Endodermal cell (in vitro differentiated cells): Measurements from ENCODE around the gene SMS. TPM values are rescaled to one million over a fixed set of nuclear protein-coding genes. Genes with fewer than 3 reads are reported as not detected.

Source experiments
- DNase-seq: peaks from one replicate; pipeline ENCODE4 v3.0.0-alpha.2; 2017
- H3K27ac ChIP-seq: 2 replicates; pipeline ENCODE4 v1.5.1; 2013; ENCODE audit warnings: mild to moderate bottlenecking, low read depth, low read length, moderate library complexity
- H3K27me3 ChIP-seq: 2 replicates; pipeline ENCODE4 v1.6.1; 2013; ENCODE audit warnings: mild to moderate bottlenecking, low read length, moderate library complexity; ENCODE audit not compliant: insufficient read depth, control insufficient read depth, poor library complexity, severe bottlenecking
- H3K36me3 ChIP-seq: 2 replicates; pipeline ENCODE4 v1.7.0; 2013; ENCODE audit warnings: mild to moderate bottlenecking, low read length, moderate library complexity; ENCODE audit not compliant: control insufficient read depth, insufficient read depth
- H3K4me1 ChIP-seq: one replicate; pipeline ENCODE4 v1.7.0; 2013; ENCODE audit warnings: low read length; ENCODE audit not compliant: control insufficient read depth, insufficient read depth
- H3K4me3 ChIP-seq: 2 replicates; pipeline ENCODE4 v1.5.1; 2013; ENCODE audit warnings: mild to moderate bottlenecking, low read length, moderate library complexity
- H3K9ac ChIP-seq: 2 replicates; pipeline ENCODE4 v1.6.1; 2013; ENCODE audit warnings: mild to moderate bottlenecking, low read length, moderate library complexity; ENCODE audit not compliant: poor library complexity, severe bottlenecking; ENCODE audit errors: extremely low read depth
- H3K9me3 ChIP-seq: 2 replicates; pipeline ENCODE4 v1.6.1; 2013; ENCODE audit warnings: mild to moderate bottlenecking, low read length, moderate library complexity; ENCODE audit not compliant: control insufficient read depth
- H3K27ac Mint-ChIP-seq: 2 replicates; pipeline ENCODE4 v1.8.0; 2020; ENCODE audit warnings: mixed read lengths
- H3K27me3 Mint-ChIP-seq: 2 replicates; pipeline ENCODE4 v1.8.0; 2021; ENCODE audit warnings: mild to moderate bottlenecking, mixed read lengths; ENCODE audit not compliant: insufficient read depth
- H3K36me3 Mint-ChIP-seq: 2 replicates; pipeline ENCODE4 v1.8.0; 2020; ENCODE audit warnings: low read depth, mixed read lengths
- H3K4me1 Mint-ChIP-seq: 2 replicates; pipeline ENCODE4 v1.8.0; 2020; ENCODE audit warnings: mixed read lengths
- H3K4me3 Mint-ChIP-seq: 2 replicates; pipeline ENCODE4 v1.8.0; 2020; ENCODE audit warnings: mild to moderate bottlenecking, moderate library complexity, mixed read lengths
- H3K9me3 Mint-ChIP-seq: 2 replicates; pipeline ENCODE4 v1.8.0; 2020; ENCODE audit warnings: mild to moderate bottlenecking, mixed read lengths
- WGBS, 2 experiments: methylation state at CpG; one replicate each; pipeline versions ENCODE4 v1.1.5 to v1.1.7; 2013; ENCODE audit warnings: missing lambda C conversion rate in 2 of 2, mixed read lengths in 1 of 2; ENCODE audit not compliant: insufficient coverage in 1 of 2, insufficient read length in 1 of 2; 5-methylcytosine and 5-hydroxymethylcytosine counted together
- total RNA-seq, 2 donors: library from RNA; stranded (reverse); fragmentation: NEBNext Ultra II Directional in 1 of 2; extraction: Animal tissue kit (Norgen Biotek cat#: 25700) in 1 of 2; gene quantifications; 2 replicates in 1 of 2; 3 replicates in 1 of 2; pipeline ENCODE4 v1.2.1, GENCODE V29; 2021
- TF ChIP-seq, protein P1 (sequence below): fragments of 200-600 bp; sonication (generic); conservative IDR thresholded peaks from 2 replicates; pipeline ENCODE4 v1.5.0; 2021; ENCODE audit warnings: antibody characterized with exemption, mild to moderate bottlenecking

Gene SMS
- total RNA-seq, 2 donors from 2014 or later: 163 to 312 TPM

DNA sequence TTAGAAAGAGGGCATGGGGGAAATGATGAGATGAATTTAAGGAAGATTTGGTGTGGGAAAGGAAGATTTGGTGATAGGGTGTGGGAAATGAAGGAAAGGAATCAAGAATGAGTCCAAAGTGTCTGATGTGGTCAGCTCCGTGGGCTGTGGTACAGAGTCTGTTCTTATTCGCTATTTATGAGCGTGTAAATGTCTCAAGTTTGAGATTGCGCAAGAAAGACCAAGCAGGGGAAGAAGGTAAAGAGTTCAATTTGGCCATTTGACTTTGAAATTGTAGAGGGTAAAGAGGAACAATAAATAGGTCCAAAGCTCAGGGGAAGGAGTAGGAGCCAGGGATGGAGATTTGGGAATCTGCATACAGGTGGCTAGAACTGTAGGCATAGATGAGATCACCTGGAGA is 11.3 kb upstream of the SMS start:
- Mint-ChIP-seq H3K4me1 (peaks cover 8% of the 10 kb centered on the region), H3K9me3 (no peaks in the 10 kb centered on the region), H3K27me3 (no peaks in the 10 kb centered on the region), H3K4me3 (no peak overlapping the region), H3K36me3 (no peaks in the 10 kb centered on the region), H3K27ac (no peak overlapping the region)
- Histone ChIP-seq H3K27ac (no peak overlapping the region), H3K27me3 (no peaks in the 10 kb centered on the region), H3K4me3 (no peak overlapping the region), H3K9ac (no peak overlapping the region), H3K4me1 (no peaks in the 10 kb centered on the region), H3K36me3 (no peaks in the 10 kb centered on the region), H3K9me3 (no peaks in the 10 kb centered on the region)
- TF ChIP-seq, protein P1, sequence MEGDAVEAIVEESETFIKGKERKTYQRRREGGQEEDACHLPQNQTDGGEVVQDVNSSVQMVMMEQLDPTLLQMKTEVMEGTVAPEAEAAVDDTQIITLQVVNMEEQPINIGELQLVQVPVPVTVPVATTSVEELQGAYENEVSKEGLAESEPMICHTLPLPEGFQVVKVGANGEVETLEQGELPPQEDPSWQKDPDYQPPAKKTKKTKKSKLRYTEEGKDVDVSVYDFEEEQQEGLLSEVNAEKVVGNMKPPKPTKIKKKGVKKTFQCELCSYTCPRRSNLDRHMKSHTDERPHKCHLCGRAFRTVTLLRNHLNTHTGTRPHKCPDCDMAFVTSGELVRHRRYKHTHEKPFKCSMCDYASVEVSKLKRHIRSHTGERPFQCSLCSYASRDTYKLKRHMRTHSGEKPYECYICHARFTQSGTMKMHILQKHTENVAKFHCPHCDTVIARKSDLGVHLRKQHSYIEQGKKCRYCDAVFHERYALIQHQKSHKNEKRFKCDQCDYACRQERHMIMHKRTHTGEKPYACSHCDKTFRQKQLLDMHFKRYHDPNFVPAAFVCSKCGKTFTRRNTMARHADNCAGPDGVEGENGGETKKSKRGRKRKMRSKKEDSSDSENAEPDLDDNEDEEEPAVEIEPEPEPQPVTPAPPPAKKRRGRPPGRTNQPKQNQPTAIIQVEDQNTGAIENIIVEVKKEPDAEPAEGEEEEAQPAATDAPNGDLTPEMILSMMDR: no peak
- DNase-seq: no peak
- 94% methylated on average over 4 of the region's 4 CpGs; no CpG with 5 or more reads in 1 of the 2 experiments for WGBS, 2 experiments

DNA sequence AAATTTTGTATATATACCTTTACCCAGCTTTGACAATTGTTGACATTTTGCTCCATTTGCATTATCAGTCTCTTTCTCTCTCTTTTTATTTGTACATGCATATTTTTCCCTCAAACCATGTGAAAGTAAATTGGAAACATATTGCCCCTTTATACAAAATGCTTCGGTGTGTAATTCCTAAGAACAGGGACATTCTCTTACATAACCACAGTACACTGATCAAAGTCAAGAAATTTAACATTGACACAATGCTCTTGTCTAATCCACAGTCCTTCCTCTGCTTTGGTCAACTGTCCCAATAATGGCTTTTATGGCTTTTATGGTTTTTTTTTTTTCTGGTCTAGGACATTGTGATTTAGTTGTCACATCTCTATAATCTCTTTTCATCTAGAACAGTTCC is 9.5 kb upstream of the SMS start:
- Histone ChIP-seq H3K27me3 (no peaks in the 10 kb centered on the region), H3K36me3 (no peaks in the 10 kb centered on the region), H3K27ac (no peak overlapping the region), H3K4me3 (no peak overlapping the region), H3K9ac (no peak overlapping the region), H3K9me3 (no peaks in the 10 kb centered on the region), H3K4me1 (no peaks in the 10 kb centered on the region)
- no peak overlapping the region for H3K27ac Mint-ChIP-seq
- no peaks in the 10 kb centered on the region for H3K27me3 Mint-ChIP-seq
- WGBS, 2 experiments: 100% methylated on average over 1 of the region's 1 CpG; no CpG with 5 or more reads in 1 of the 2 experiments
- no peak for DNase-seq
- no peaks in the 10 kb centered on the region for H3K36me3 Mint-ChIP-seq
- TF ChIP-seq, protein P1: no peak
- H3K4me3 Mint-ChIP-seq: no peak overlapping the region
- H3K4me1 Mint-ChIP-seq: peaks cover 8% of the 10 kb centered on the region
- no peaks in the 10 kb centered on the region for H3K9me3 Mint-ChIP-seq

DNA sequence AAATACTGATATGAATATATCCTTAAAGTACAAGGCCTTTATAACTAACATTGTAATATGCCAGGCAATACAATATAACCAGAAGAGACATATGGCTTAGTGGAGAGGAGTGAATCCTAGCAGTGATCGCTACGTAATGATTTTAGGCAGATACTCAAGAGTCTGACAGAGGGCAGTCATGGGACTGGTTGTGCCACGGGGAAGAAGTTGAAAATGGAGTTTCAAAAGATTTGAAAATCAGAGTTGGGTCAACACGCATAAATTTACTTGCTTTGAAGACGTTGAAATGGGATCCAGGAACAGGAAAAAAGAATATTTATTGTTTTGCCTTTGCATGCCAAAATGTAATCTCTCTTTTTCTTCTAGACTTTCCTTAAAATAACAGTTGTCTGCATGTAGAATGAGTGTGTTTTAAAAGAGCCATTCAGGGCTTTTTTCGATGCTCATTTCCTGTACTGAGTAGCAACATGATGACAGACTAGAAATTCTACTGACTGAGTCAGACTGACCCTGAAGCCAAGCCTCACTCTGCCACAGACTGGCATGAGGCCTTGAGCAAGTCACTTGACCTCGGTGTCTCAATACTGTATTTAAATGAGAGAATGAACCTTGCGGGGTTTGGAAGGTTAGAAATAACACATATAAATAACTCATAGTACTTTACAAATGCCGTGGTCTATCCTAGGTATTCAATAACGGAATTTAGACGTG is 8.1 kb upstream of the SMS start:
- TF ChIP-seq, protein P1: peak; percentile 25
- Histone ChIP-seq H3K4me3 (no peak overlapping the region), H3K9me3 (no peaks in the 10 kb centered on the region), H3K9ac (no peak overlapping the region), H3K36me3 (no peaks in the 10 kb centered on the region), H3K27ac (no peak overlapping the region), H3K27me3 (no peaks in the 10 kb centered on the region), H3K4me1 (no peaks in the 10 kb centered on the region)
- DNase-seq: peak; percentile 22
- no peak overlapping the region for H3K4me3 Mint-ChIP-seq
- H3K27me3 Mint-ChIP-seq: no peaks in the 10 kb centered on the region
- 80 to 87% methylated on average over 5 to 10 of the region's 11 CpGs for WGBS, 2 experiments
- H3K36me3 Mint-ChIP-seq: no peaks in the 10 kb centered on the region
- H3K4me1 Mint-ChIP-seq: peaks cover under 1% of the 10 kb centered on the region
- H3K9me3 Mint-ChIP-seq: no peaks in the 10 kb centered on the region
- H3K27ac Mint-ChIP-seq: no peak overlapping the region
